ENCODE data around the gene LMNB1. TPM values are rescaled to one million over a fixed set of nuclear protein-coding genes. Genes with fewer than 3 reads are reported as not detected.
A peak's percentile ranks its signal among the peaks of the same experiment; 100 is the strongest.

LMNB1 gene
- polyA plus RNA-seq, 1 donor (not counting 4 experiments of a cell fraction or from before 2014, with no cell fraction given): 11.0 TPM

DNA sequence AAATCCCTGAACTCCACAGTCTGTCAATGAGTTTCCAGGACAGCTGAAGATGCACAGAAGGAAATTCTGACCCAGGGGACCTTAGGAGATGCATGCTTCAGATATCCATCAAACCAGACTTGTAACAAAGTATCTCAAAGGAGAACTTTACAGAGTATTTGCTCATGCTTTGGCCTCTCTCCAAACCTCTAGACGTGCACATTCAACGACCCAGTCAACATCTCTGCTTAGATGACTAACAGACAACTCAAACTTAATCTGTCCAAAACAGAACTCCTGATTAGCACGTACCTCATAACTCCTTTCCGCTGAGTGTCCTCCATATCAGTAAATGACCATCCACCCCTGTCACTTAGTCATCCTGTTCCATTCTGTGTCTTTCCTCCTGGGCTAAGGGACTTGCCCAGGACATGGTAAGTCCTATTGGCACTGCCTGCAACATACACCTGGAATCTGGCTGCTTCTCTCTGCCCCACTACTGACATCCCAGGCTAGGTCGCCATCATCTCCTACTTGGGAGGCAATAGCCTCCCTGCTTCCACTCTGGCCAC lies 107.4 kb downstream of the LMNB1 start:
- H2AFZ ChIP-seq (ENCODE audit: control insufficient read depth, low read length): no peak overlapping the region
- H3K4me2 ChIP-seq (ENCODE audit: control insufficient read depth, extremely low read depth, insufficient read depth, low read depth, low read length): no peak overlapping the region
- H3K4me3 ChIP-seq (ENCODE audit: control insufficient read depth in 2 of 3, extremely low read depth in 1 of 3, insufficient read depth in 2 of 3, low read depth in 1 of 3, low read length in 3 of 3): no peak overlapping the region
- H3K36me3 ChIP-seq (ENCODE audit: control insufficient read depth in 2 of 2, extremely low read depth in 1 of 2, insufficient read depth in 2 of 2, low read length in 2 of 2): no peaks in the 10 kb centered on the region
- no peaks in the 10 kb centered on the region for H3K27me3 ChIP-seq (ENCODE audit: control insufficient read depth, extremely low read depth, insufficient read depth, low read length)
- no peak for TF ChIP-seq EZH2 (IDR thresholded peaks at IDR 0.05; ENCODE audit: low read length)
- TF ChIP-seq, protein P1, sequence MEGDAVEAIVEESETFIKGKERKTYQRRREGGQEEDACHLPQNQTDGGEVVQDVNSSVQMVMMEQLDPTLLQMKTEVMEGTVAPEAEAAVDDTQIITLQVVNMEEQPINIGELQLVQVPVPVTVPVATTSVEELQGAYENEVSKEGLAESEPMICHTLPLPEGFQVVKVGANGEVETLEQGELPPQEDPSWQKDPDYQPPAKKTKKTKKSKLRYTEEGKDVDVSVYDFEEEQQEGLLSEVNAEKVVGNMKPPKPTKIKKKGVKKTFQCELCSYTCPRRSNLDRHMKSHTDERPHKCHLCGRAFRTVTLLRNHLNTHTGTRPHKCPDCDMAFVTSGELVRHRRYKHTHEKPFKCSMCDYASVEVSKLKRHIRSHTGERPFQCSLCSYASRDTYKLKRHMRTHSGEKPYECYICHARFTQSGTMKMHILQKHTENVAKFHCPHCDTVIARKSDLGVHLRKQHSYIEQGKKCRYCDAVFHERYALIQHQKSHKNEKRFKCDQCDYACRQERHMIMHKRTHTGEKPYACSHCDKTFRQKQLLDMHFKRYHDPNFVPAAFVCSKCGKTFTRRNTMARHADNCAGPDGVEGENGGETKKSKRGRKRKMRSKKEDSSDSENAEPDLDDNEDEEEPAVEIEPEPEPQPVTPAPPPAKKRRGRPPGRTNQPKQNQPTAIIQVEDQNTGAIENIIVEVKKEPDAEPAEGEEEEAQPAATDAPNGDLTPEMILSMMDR (optimal IDR thresholded peaks at IDR 0.05 in 1 of 3, IDR thresholded peaks at IDR 0.05 in 1 of 3, conservative IDR thresholded peaks at IDR 0.05 in 1 of 3; ENCODE audit: extremely low read depth in 1 of 3, insufficient read depth in 2 of 3, low read length in 3 of 3): no peak
- no peaks in the 10 kb centered on the region for H3K9me3 ChIP-seq (ENCODE audit: control insufficient read depth, low read depth, low read length)
- no peaks in the 10 kb centered on the region for H4K20me1 ChIP-seq (ENCODE audit: control insufficient read depth, extremely low read depth, insufficient read depth, low read length)
- peaks cover 11% of the 10 kb centered on the region for H3K4me1 ChIP-seq (ENCODE audit: control insufficient read depth, extremely low read depth, insufficient read depth, low read length)
- peak overlapping the region; percentile 28 for H3K27ac ChIP-seq (ENCODE audit: control insufficient read depth, insufficient read depth, low read length)
- no peaks in the 10 kb centered on the region for H3K9me1 ChIP-seq (ENCODE audit: control insufficient read depth, extremely low read depth, insufficient read depth, low read length)
- FAIRE-seq: peak; percentile 91
- no peaks in the 10 kb centered on the region for H3K79me2 ChIP-seq (ENCODE audit: control insufficient read depth, insufficient read depth, low read length)
- H3K9ac ChIP-seq (ENCODE audit: control insufficient read depth, extremely low read depth, insufficient read depth, low read length): no peak overlapping the region
- peak; percentile 19 for DNase-seq (ENCODE audit: low read depth, low spot score)
- dilution Hi-C loops (cut with MboI; ENCODE audit: extremely low pct_ligation_motif_present, low sequenced_read_pairs): no loop called here

Small RNA genes within 50 kb of the gene (small RNA-seq; reads per million reads assigned to genes)
- 0 reads per million in 3 experiments for gene RNU6-752P (ENCODE audit: insufficient read length in 3 of 3, low read depth in 3 of 3, low replicate concordance in 1 of 3)

Other genes with a start within 250 kb of the LMNB1 start
- 116 to 183 TPM (median 130 TPM) in 3 replicates for gene ALDH7A1, start 181.9 kb upstream of the LMNB1 start, polyA plus RNA-seq
- gene PHAX, start 176.2 kb upstream of the LMNB1 start, polyA plus RNA-seq: 42.7 to 86.4 TPM (median 63.0 TPM) in 3 replicates

Measured in keratinocyte (primary cell).